PC-3 (cell line): ENCODE measurements around the gene PRR5L. TPM values are rescaled to one million over a fixed set of nuclear protein-coding genes. Genes with fewer than 3 reads are reported as not detected.

ENCODE experiments used
- ATAC-seq: fragments of 200-7000 bp; cut with Tn5 transposase; 2 replicates; pipeline ENCODE4 v1.9.1; 2020; ENCODE audit warnings: mild to moderate bottlenecking, moderate library complexity
- BruUV-seq: library from RNA; stranded (reverse); fragments of 400-500 nt; replicated peaks from 2 replicates; lab custom pipeline; 2021; lab: Mats Ljungman, UMichigan
- CTCF ChIA-PET: fragments of 300-600 bp; sonication (Branson Sonifier 250); formaldehyde crosslinking; loops from one replicate; lab custom pipeline; 2022; ENCODE audit warnings: antibody characterized with exemption; lab: Charles Lee
- POLR2A ChIA-PET: fragments of 300-600 bp; sonication (Branson Sonifier 250); formaldehyde crosslinking; loops from one replicate; lab custom pipeline; 2022; ENCODE audit warnings: antibody characterized with exemption; ENCODE audit not compliant: unreplicated experiment; lab: Charles Lee
- DNase-seq: peaks from one replicate; pipeline ENCODE4 v3.0.0-alpha.2; 2015
- H2AFZ ChIP-seq: fragments of 300-600 bp; sonication (generic); 2 replicates; pipeline ENCODE4 v1.6.0; 2016; ENCODE audit warnings: antibody characterized with exemption, low read length
- H3F3A ChIP-seq: fragments of 300-600 bp; sonication (generic); one replicate; pipeline ENCODE4 v1.6.0; 2017; ENCODE audit warnings: antibody characterized with exemption, low read length, control low read depth, mild to moderate bottlenecking; ENCODE audit not compliant: unreplicated experiment
- H3K27ac ChIP-seq: fragments of 300-600 bp; sonication (generic); 2 replicates; pipeline ENCODE4 v1.5.1; 2016; ENCODE audit warnings: mild to moderate bottlenecking, low read length
- H3K27me3 ChIP-seq: fragments of 300-600 bp; sonication (generic); 2 replicates; pipeline ENCODE4 v1.6.1; 2016; ENCODE audit warnings: low read length, mixed read lengths
- H3K36me3 ChIP-seq: fragments of 300-600 bp; sonication (generic); 2 replicates; pipeline ENCODE4 v1.6.1; 2016; ENCODE audit warnings: low read depth, mixed run types, low read length, mixed read lengths
- H3K4me1 ChIP-seq: fragments of 300-600 bp; sonication (generic); 2 replicates; pipeline ENCODE4 v1.5.1; 2016; ENCODE audit warnings: low read length; ENCODE audit not compliant: insufficient read depth
- H3K4me2 ChIP-seq: fragments of 300-600 bp; sonication (generic); 2 replicates; pipeline ENCODE4 v1.6.0; 2016; ENCODE audit warnings: low read length
- H3K4me3 ChIP-seq: fragments of 300-600 bp; sonication (generic); 2 replicates; pipeline ENCODE4 v1.5.1; 2016; ENCODE audit warnings: mild to moderate bottlenecking, low read length, mixed read lengths
- H3K79me2 ChIP-seq: fragments of 300-600 bp; sonication (generic); 2 replicates; pipeline ENCODE4 v1.6.1; 2017; ENCODE audit warnings: low read length, mixed read lengths
- H3K9ac ChIP-seq: fragments of 300-600 bp; sonication (generic); 2 replicates; pipeline ENCODE4 v1.6.0; 2016; ENCODE audit warnings: mild to moderate bottlenecking, low read length
- H3K9me2 ChIP-seq: fragments of 300-600 bp; sonication (generic); replicated peaks from 2 replicates; pipeline ENCODE4 v1.6.1; 2016; ENCODE audit warnings: mixed run types, low read length, mixed read lengths
- H3K9me3 ChIP-seq: fragments of 300-600 bp; sonication (generic); 2 replicates; pipeline ENCODE4 v1.6.1; 2016; ENCODE audit warnings: low read length, mixed read lengths
- H4K20me1 ChIP-seq: fragments of 300-600 bp; sonication (generic); 2 replicates; pipeline ENCODE4 v1.6.1; 2016; ENCODE audit warnings: low read length, mixed read lengths
- EZH2 ChIP-seq: fragments of 300-600 bp; sonication (generic); IDR thresholded peaks from one replicate; pipeline ENCODE4 v1.6.1; 2017; ENCODE audit warnings: antibody characterized with exemption, mild to moderate bottlenecking, low read length; ENCODE audit not compliant: unreplicated experiment
- EZH2phosphoT487 ChIP-seq: fragments of 300-600 bp; sonication (generic); IDR thresholded peaks from 2 replicates; pipeline ENCODE4 v1.6.1; 2018; ENCODE audit warnings: mild to moderate bottlenecking, antibody characterized with exemption, low read length, borderline replicate concordance
- intact Hi-C: fragments of 100-400 bp; cut with micrococcal nuclease; formaldehyde crosslinking; loops from 2 replicates; pipeline ENCODE4 v1.9.0; 2023
- total RNA-seq: library from RNA; depleted of rRNA; stranded (reverse); fragments of >200 nt; gene quantifications from 2 replicates; pipeline ENCODE4 v1.2.3, GENCODE V29; 2014
- TF ChIP-seq, protein P1 (sequence below): fragments of 300-600 bp; sonication (generic); conservative IDR thresholded peaks from 2 replicates; pipeline ENCODE4 v1.5.1; 2017; ENCODE audit warnings: antibody characterized with exemption, low read depth, mild to moderate bottlenecking, low read length

PRR5L gene
- total RNA-seq, 1 experiment from 2014 or later, result 4.7 TPM

GRCh38 chr11:36305047-36305446 lies 9.0 kb downstream of the PRR5L start:
- Histone ChIP-seq H3F3A (no peaks in the 10 kb centered on the region), H3K4me3 (no peak overlapping the region), H4K20me1 (no peaks in the 10 kb centered on the region), H3K79me2 (no peaks in the 10 kb centered on the region), H3K9me3 (no peaks in the 10 kb centered on the region), H3K4me2 (no peak overlapping the region), H3K27ac (no peak overlapping the region), H3K9ac (no peak overlapping the region), H3K4me1 (peaks cover 10% of the 10 kb centered on the region), H3K27me3 (no peaks in the 10 kb centered on the region), H3K9me2 (no peaks in the 10 kb centered on the region), H3K36me3 (no peaks in the 10 kb centered on the region), H2AFZ (no peak overlapping the region)
- intact Hi-C loops, result no loop called here
- no peak for ATAC-seq
- TF ChIP-seq EZH2 (no peak), EZH2phosphoT487 (no peak)
- TF ChIP-seq, protein P1, sequence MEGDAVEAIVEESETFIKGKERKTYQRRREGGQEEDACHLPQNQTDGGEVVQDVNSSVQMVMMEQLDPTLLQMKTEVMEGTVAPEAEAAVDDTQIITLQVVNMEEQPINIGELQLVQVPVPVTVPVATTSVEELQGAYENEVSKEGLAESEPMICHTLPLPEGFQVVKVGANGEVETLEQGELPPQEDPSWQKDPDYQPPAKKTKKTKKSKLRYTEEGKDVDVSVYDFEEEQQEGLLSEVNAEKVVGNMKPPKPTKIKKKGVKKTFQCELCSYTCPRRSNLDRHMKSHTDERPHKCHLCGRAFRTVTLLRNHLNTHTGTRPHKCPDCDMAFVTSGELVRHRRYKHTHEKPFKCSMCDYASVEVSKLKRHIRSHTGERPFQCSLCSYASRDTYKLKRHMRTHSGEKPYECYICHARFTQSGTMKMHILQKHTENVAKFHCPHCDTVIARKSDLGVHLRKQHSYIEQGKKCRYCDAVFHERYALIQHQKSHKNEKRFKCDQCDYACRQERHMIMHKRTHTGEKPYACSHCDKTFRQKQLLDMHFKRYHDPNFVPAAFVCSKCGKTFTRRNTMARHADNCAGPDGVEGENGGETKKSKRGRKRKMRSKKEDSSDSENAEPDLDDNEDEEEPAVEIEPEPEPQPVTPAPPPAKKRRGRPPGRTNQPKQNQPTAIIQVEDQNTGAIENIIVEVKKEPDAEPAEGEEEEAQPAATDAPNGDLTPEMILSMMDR, result no peak
- ChIA-PET CTCF (no interaction called here), POLR2A (no interaction called here)
- BruUV-seq, result no TSS peak
- DNase-seq, result no peak

- ATAC-seq, result peak; percentile 37; the same call in 1 of the 2 replicates
- Histone ChIP-seq H3K27ac (no peak overlapping the region), H3K9me3 (no peaks in the 10 kb centered on the region), H3F3A (no peaks in the 10 kb centered on the region), H3K27me3 (no peaks in the 10 kb centered on the region), H3K4me2 (no peak overlapping the region), H3K9ac (no peak overlapping the region), H2AFZ (no peak overlapping the region), H3K36me3 (no peaks in the 10 kb centered on the region), H4K20me1 (no peaks in the 10 kb centered on the region), H3K4me3 (no peak overlapping the region), H3K4me1 (peaks cover 19% of the 10 kb centered on the region), H3K79me2 (no peaks in the 10 kb centered on the region), H3K9me2 (no peaks in the 10 kb centered on the region)
- no TSS peak for BruUV-seq
- no peak for TF ChIP-seq EZH2
- TF ChIP-seq, protein P1, result peak; percentile 70
- intact Hi-C loops, result loop anchor here (1.0 kb wide), 2 partner anchors 171 to 185 kb away; no protein-coding TSS in a partner anchor
- ChIA-PET CTCF (no interaction called here), POLR2A (no interaction called here)
- peak; percentile 57 for DNase-seq
These were observed 10.8 kb downstream of the PRR5L start for GRCh38 chr11:36306888-36307287.

DNA sequence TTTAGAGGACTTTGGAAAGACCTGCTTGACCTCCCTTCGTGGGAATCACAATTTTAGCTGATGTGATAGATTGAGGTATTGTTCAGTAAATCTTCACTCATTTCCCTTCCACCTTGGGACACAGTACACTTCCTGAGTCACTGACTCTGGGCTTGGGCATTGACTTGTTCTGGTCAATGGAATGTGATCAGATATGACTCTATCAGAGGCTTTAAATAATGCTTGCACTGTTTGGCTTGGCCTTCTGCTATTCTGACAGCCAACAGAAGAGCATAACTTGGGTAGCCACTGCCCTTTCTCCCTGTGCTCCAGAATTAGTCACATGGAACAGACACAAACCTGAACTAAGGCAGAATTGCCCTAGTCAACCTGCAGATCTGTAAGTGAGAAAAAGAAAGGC lies 12.5 kb downstream of the PRR5L start:
- H3K9ac ChIP-seq, result no peak overlapping the region
- peak; percentile 36 for DNase-seq
- ChIA-PET CTCF (no interaction called here), POLR2A (no interaction called here)
- no peak overlapping the region for H3K27ac ChIP-seq
- no peak overlapping the region for H2AFZ ChIP-seq
- H3K9me3 ChIP-seq, result no peaks in the 10 kb centered on the region
- H3K4me3 ChIP-seq, result no peak overlapping the region
- no peaks in the 10 kb centered on the region for H3K36me3 ChIP-seq
- H3K4me2 ChIP-seq, result no peak overlapping the region
- no peaks in the 10 kb centered on the region for H3F3A ChIP-seq
- H3K79me2 ChIP-seq, result no peaks in the 10 kb centered on the region
- no peaks in the 10 kb centered on the region for H3K27me3 ChIP-seq
- no peaks in the 10 kb centered on the region for H4K20me1 ChIP-seq
- no TSS peak for BruUV-seq
- no peak for ATAC-seq
- peaks cover 34% of the 10 kb centered on the region for H3K4me1 ChIP-seq
- TF ChIP-seq, protein P1, result no peak
- no peaks in the 10 kb centered on the region for H3K9me2 ChIP-seq
- intact Hi-C loops, result no loop called here
